H1 (cell line): ENCODE data around the gene BTN1A1. TPM values are rescaled to one million over a fixed set of nuclear protein-coding genes. Genes with fewer than 3 reads are reported as not detected.

Experiments used
- CTCF ChIA-PET: fragments of 300-600 bp; sonication (Branson Sonifier 250); formaldehyde crosslinking; loops from one replicate; lab custom pipeline; 2021; ENCODE audit not compliant: partially characterized antibody; lab: Charles Lee
- POLR2A ChIA-PET: fragments of 300-600 bp; sonication (Branson Sonifier 250); formaldehyde crosslinking; loops from one replicate; lab custom pipeline; 2021; ENCODE audit warnings: inconsistent platforms; ENCODE audit not compliant: partially characterized antibody; lab: Charles Lee
- DNase-seq, 2 experiments: peaks; one replicate each; pipeline versions ENCODE4 v3.0.0 to v3.0.0-alpha.2; 2010 to 2022; ENCODE audit warnings: low spot score in 2 of 2, low read depth in 1 of 2, mixed read lengths in 1 of 2
- FAIRE-seq: peaks from 2 replicates; lab custom pipeline; 2011; peaks lifted over from hg19 to GRCh38; lab: Jason Lieb, UNC
- H2AFZ ChIP-seq: 2 replicates; pipeline ENCODE4 v1.8.1; 2012; ENCODE audit warnings: low read length, inconsistent platforms
- H2AK5ac ChIP-seq: 2 replicates; pipeline ENCODE4 v1.6.1; 2013; ENCODE audit warnings: low read depth, low read length
- H2BK120ac ChIP-seq: replicated peaks from 2 replicates; pipeline ENCODE3; 2013; ENCODE audit warnings: low read depth, low read length, inconsistent platforms
- H2BK12ac ChIP-seq: 2 replicates; pipeline ENCODE4 v1.6.1; 2013; ENCODE audit warnings: low read depth, low read length
- H2BK15ac ChIP-seq: 2 replicates; pipeline ENCODE4 v1.6.1; 2013; ENCODE audit warnings: low read length
- H2BK20ac ChIP-seq: 2 replicates; pipeline ENCODE4 v1.6.1; 2013; ENCODE audit warnings: low read length
- H2BK5ac ChIP-seq: 2 replicates; pipeline ENCODE4 v1.6.1; 2013; ENCODE audit warnings: low read depth, low read length
- H3K14ac ChIP-seq: 2 replicates; pipeline ENCODE4 v1.6.1; 2013; ENCODE audit warnings: inconsistent platforms; ENCODE audit not compliant: insufficient read length
- H3K18ac ChIP-seq: 2 replicates; pipeline ENCODE4 v1.6.1; 2013; ENCODE audit warnings: low read length; ENCODE audit errors: extremely low read depth
- H3K23ac ChIP-seq: 2 replicates; pipeline ENCODE4 v1.6.1; 2013; ENCODE audit warnings: inconsistent platforms; ENCODE audit not compliant: insufficient read length
- H3K23me2 ChIP-seq: 2 replicates; pipeline ENCODE4 v1.6.1; 2013; ENCODE audit warnings: low read depth, low read length
- H3K27ac ChIP-seq: 2 replicates; pipeline ENCODE4 v1.6.1; 2011; ENCODE audit warnings: low read depth, low read length, inconsistent platforms
- H3K27me3 ChIP-seq, 4 experiments: replicated peaks in 1 of 4; 1 replicate in 1 of 4; 2 replicates in 3 of 4; pipeline versions ENCODE4 v1.6.1 to v1.8.1; 2011 to 2013; ENCODE audit warnings: low read length in 3 of 4, mild to moderate bottlenecking in 3 of 4, inconsistent platforms in 2 of 4, mixed read lengths in 2 of 4, moderate library complexity in 1 of 4; ENCODE audit not compliant: control insufficient read depth in 3 of 4, insufficient read depth in 3 of 4; ENCODE audit errors: extremely low read depth in 1 of 4
- H3K36me3 ChIP-seq, 4 experiments: 2 replicates each; pipeline versions ENCODE4 v1.6.1 to v1.8.1; 2011 to 2013; ENCODE audit warnings: mild to moderate bottlenecking in 4 of 4, low read length in 3 of 4, moderate library complexity in 2 of 4, control low read depth in 1 of 4, inconsistent platforms in 1 of 4; ENCODE audit not compliant: insufficient read depth in 4 of 4, control insufficient read depth in 2 of 4
- H3K4ac ChIP-seq: replicated peaks from 2 replicates; pipeline ENCODE3; 2013; ENCODE audit warnings: low read length, low read depth, mixed read lengths, inconsistent platforms; ENCODE audit not compliant: insufficient read length
- H3K4me1 ChIP-seq, 4 experiments: replicated peaks in 1 of 4; 1 replicate in 1 of 4; 2 replicates in 3 of 4; pipeline versions ENCODE4 v1.6.1 to v1.8.1; 2011 to 2013; ENCODE audit warnings: low read length in 3 of 4, inconsistent platforms in 2 of 4, mixed read lengths in 1 of 4; ENCODE audit not compliant: insufficient read depth in 4 of 4, control insufficient read depth in 3 of 4
- H3K4me2 ChIP-seq, 2 experiments: 2 replicates each; pipeline versions ENCODE4 v1.6.1 to v1.8.1; 2011 to 2013; ENCODE audit warnings: low read depth in 2 of 2, low read length in 2 of 2, control low read depth in 1 of 2, inconsistent platforms in 1 of 2, mild to moderate bottlenecking in 1 of 2; ENCODE audit not compliant: insufficient read depth in 1 of 2
- H3K4me3 ChIP-seq, 4 experiments: fragments of 200-600, 300-600 bp in 1 of 4; sonication (generic), shearing (Covaris generic), sonication (Bioruptor Twin) in 1 of 4; 2 replicates each; pipeline versions ENCODE4 v1.5.1 to v1.8.1; 2011 to 2016; ENCODE audit warnings: low read length in 4 of 4, low read depth in 3 of 4, control low read depth in 2 of 4, inconsistent platforms in 2 of 4, mild to moderate bottlenecking in 2 of 4, mixed read lengths in 1 of 4, moderate library complexity in 1 of 4; ENCODE audit not compliant: insufficient read depth in 2 of 4; ENCODE audit errors: extremely low read depth in 1 of 4
- H3K56ac ChIP-seq: replicated peaks from 2 replicates; pipeline ENCODE3; 2013; ENCODE audit warnings: low read depth, mild to moderate bottlenecking, mixed read lengths, low read length, inconsistent platforms; ENCODE audit not compliant: insufficient read length
- H3K79me1 ChIP-seq: 2 replicates; pipeline ENCODE4 v1.6.1; 2013; ENCODE audit warnings: low read depth, low read length, control low read depth
- H3K79me2 ChIP-seq, 2 experiments: 2 replicates each; pipeline versions ENCODE4 v1.6.1 to v1.8.1; 2012 to 2013; ENCODE audit warnings: low read length in 2 of 2, mild to moderate bottlenecking in 2 of 2, inconsistent platforms in 1 of 2; ENCODE audit not compliant: insufficient read depth in 2 of 2, control insufficient read depth in 1 of 2
- H3K9ac ChIP-seq, 4 experiments: replicated peaks in 1 of 4; 1 replicate in 1 of 4; 2 replicates in 3 of 4; pipeline versions ENCODE4 v1.6.1 to v1.8.1; 2011 to 2013; ENCODE audit warnings: low read depth in 3 of 4, low read length in 3 of 4, control low read depth in 2 of 4, mild to moderate bottlenecking in 2 of 4, moderate library complexity in 2 of 4, inconsistent platforms in 1 of 4; ENCODE audit errors: extremely low read depth in 1 of 4
- H3K9me3 ChIP-seq, 2 experiments: 2 replicates each; pipeline versions ENCODE4 v1.6.1 to v1.8.1; 2012 to 2013; ENCODE audit warnings: mild to moderate bottlenecking in 2 of 2, moderate library complexity in 2 of 2, control low read depth in 1 of 2, inconsistent platforms in 1 of 2, low read depth in 1 of 2, low read length in 1 of 2, mixed read lengths in 1 of 2; ENCODE audit not compliant: insufficient read depth in 2 of 2
- H4K20me1 ChIP-seq, 2 experiments: replicated peaks in 1 of 2; 2 replicates each; pipeline versions ENCODE3 to v1.8.1; 2011 to 2013; ENCODE audit warnings: inconsistent platforms in 2 of 2, low read length in 2 of 2, mild to moderate bottlenecking in 1 of 2; ENCODE audit not compliant: insufficient read depth in 2 of 2, control insufficient read depth in 1 of 2
- H4K5ac ChIP-seq: 2 replicates; pipeline ENCODE4 v1.6.1; 2013; ENCODE audit warnings: low read length, low read depth, mixed read lengths, inconsistent platforms; ENCODE audit not compliant: insufficient read length
- H4K8ac ChIP-seq: 2 replicates; pipeline ENCODE4 v1.8.0; 2013; ENCODE audit warnings: mild to moderate bottlenecking, moderate library complexity, low read length, inconsistent platforms; ENCODE audit not compliant: insufficient read depth; ENCODE audit errors: extremely low read depth
- H4K91ac ChIP-seq: replicated peaks from 2 replicates; pipeline ENCODE3; 2013; ENCODE audit warnings: low read length, mixed read lengths, inconsistent platforms; ENCODE audit not compliant: insufficient read length
- BACH1 ChIP-seq: IDR thresholded peaks from 2 replicates; pipeline ENCODE4 v1.6.1; 2012; ENCODE audit warnings: low read length, improper control_type of control experiment
- FOSL1 ChIP-seq: IDR thresholded peaks from 2 replicates; pipeline ENCODE4 v1.6.1; 2011; ENCODE audit warnings: mild to moderate bottlenecking, low read depth, low read length, moderate library complexity; ENCODE audit not compliant: insufficient read depth
- KDM4A ChIP-seq: IDR thresholded peaks from one replicate; pipeline ENCODE4 v1.7.1; 2012; ENCODE audit warnings: low read depth, mild to moderate bottlenecking, moderate library complexity, low read length, inconsistent platforms; ENCODE audit not compliant: severe bottlenecking
- POLR2AphosphoS5 ChIP-seq: IDR thresholded peaks from 2 replicates; pipeline ENCODE4 v1.6.1; 2011; ENCODE audit warnings: low read depth, low read length
- SUZ12 ChIP-seq: fragments of 200-600 bp; sonication (generic); IDR thresholded peaks from 2 replicates; pipeline ENCODE4 v1.6.1; 2012; ENCODE audit warnings: mild to moderate bottlenecking, inconsistent platforms, low read length, moderate library complexity, mixed read lengths
- TEAD4 ChIP-seq: IDR thresholded peaks from 2 replicates; pipeline ENCODE4 v1.6.1; 2012; ENCODE audit warnings: low read depth, low read length, inconsistent platforms, mixed read lengths
- WGBS, 2 experiments: shearing (Covaris generic) in 1 of 2; methylation state at CpG; one replicate each; pipeline versions ENCODE4 v1.1.6 to v1.1.7; 2013 to 2015; ENCODE audit warnings: low lambda C conversion rate in 2 of 2, mixed read lengths in 2 of 2, inconsistent platforms in 1 of 2, low coverage in 1 of 2, missing lambda C conversion rate in 1 of 2; ENCODE audit not compliant: insufficient replicate concordance in 2 of 2, insufficient coverage in 1 of 2, insufficient read length in 1 of 2; ENCODE audit errors: extremely low coverage in 1 of 2, missing lambda C conversion rate in 1 of 2; 5-methylcytosine and 5-hydroxymethylcytosine counted together
- polyA plus RNA-seq, 7 experiments: library from polyadenylated mRNA; depleted of rRNA in 3 of 7; stranded (reverse) in 5 of 7; unstranded in 2 of 7; fragments of >200 nt in 5 of 7; fragments of 200-250 nt in 2 of 7; gene quantifications; 1 replicate in 5 of 7; 2 replicates in 1 of 7; 4 replicates in 1 of 7; pipeline versions ENCODE4 v1.2.1 to v1.2.3, GENCODE V29; 2011 to 2013; ENCODE audit warnings: missing spikeins in 2 of 7, mixed read lengths in 2 of 7
- total RNA-seq: library from RNA; stranded (reverse); fragmentation: NEBNext Ultra II Directional; extraction: Animal tissue kit (Norgen Biotek cat#: 25700); gene quantifications from 2 replicates; pipeline ENCODE4 v1.2.1, GENCODE V29; 2021

BTN1A1 gene
- total and polyA plus RNA-seq, 2 of the 8 experiments (the other 6 are each of a cell fraction or from before 2014, with no cell fraction given) = 0.28 to 0.35 TPM

GRCh38 chr6:26538572-26538902, 38.4 kb downstream of the BTN1A1 start:
- no peak for TF ChIP-seq BACH1
- peak; percentile 4 for TF ChIP-seq KDM4A
- no peak for TF ChIP-seq FOSL1
- TF ChIP-seq SUZ12 = no peak
- no peak for TF ChIP-seq POLR2AphosphoS5
- TF ChIP-seq TEAD4 = no peak
- TF ChIP-seq, all 59 proteins: peak for 1
- H3K18ac ChIP-seq = peak overlapping the region; percentile 14; the same call in 1 of the 2 replicates
- FAIRE-seq (no peak), DNase-seq (no peak)
- H3K4me1 ChIP-seq = peaks cover 0 to 4% (median 3%) of the 10 kb centered on the region in 4 experiments; a peak in 5 of 7 replicates
- H3K14ac ChIP-seq = no peak overlapping the region
- no peak overlapping the region for H3K23ac ChIP-seq
- peak overlapping the region; percentile 72 for H4K8ac ChIP-seq
- no peak overlapping the region for H2BK120ac ChIP-seq
- peaks cover 0 to 25% of the 10 kb centered on the region in 2 experiments; a peak in 2 of 4 replicates for H3K79me2 ChIP-seq
- H3K27me3 ChIP-seq = no peaks in the 10 kb centered on the region
- H3K27ac ChIP-seq = peak overlapping the region; percentile 84; the same call in 1 of the 2 replicates
- POLR2A ChIA-PET = interaction anchor here (0.6 to 3.6 kb wide), 14 partner anchors 8 to 608 kb away, joined by 3 to 40 read pairs (median 4); partner anchors contain the start of gene BTN2A2
- no peak overlapping the region for H2BK12ac ChIP-seq
- H2BK15ac ChIP-seq = no peak overlapping the region
- no peaks in the 10 kb centered on the region for H3K9me3 ChIP-seq
- H3K4me2 ChIP-seq = peak overlapping the region; percentile 73 to 77
- H3K23me2 ChIP-seq = peaks cover 10% of the 10 kb centered on the region; the same call in 1 of the 2 replicates
- peak overlapping the region; percentile 73 to 87 (median 80) for H3K4me3 ChIP-seq
- H4K91ac ChIP-seq = no peak overlapping the region
- H2AK5ac ChIP-seq = no peak overlapping the region
- H3K79me1 ChIP-seq = no peaks in the 10 kb centered on the region; the same call in none of the 2 replicates
- H3K4ac ChIP-seq = no peak overlapping the region
- peak overlapping the region; percentile 92; the same call in 1 of the 2 replicates for H2BK5ac ChIP-seq
- H3K36me3 ChIP-seq = peaks cover 0 to 5% (median 0%) of the 10 kb centered on the region in 4 experiments; a peak in 2 of 8 replicates
- H3K9ac ChIP-seq = peak overlapping the region; percentile 56 to 88 (median 86)
- WGBS, 2 experiments = 5% methylated on average over 15 of the region's 15 CpGs; no CpG with 5 or more reads in 1 of the 2 experiments
- peak overlapping the region; percentile 2; the same call in 1 of the 2 replicates for H2AFZ ChIP-seq
- H4K20me1 ChIP-seq = no peaks in the 10 kb centered on the region
- CTCF ChIA-PET = interaction anchor here (1.2 to 2.1 kb wide), 3 partner anchors 31 to 193 kb away, joined by 3 to 5 read pairs (median 4); no protein-coding TSS in a partner anchor
- peak overlapping the region; percentile 45 for H4K5ac ChIP-seq
- H2BK20ac ChIP-seq = no peak overlapping the region
- H3K56ac ChIP-seq = no peak overlapping the region
